ENCODE data around the gene GPR171.

Gene GPR171

DNA sequence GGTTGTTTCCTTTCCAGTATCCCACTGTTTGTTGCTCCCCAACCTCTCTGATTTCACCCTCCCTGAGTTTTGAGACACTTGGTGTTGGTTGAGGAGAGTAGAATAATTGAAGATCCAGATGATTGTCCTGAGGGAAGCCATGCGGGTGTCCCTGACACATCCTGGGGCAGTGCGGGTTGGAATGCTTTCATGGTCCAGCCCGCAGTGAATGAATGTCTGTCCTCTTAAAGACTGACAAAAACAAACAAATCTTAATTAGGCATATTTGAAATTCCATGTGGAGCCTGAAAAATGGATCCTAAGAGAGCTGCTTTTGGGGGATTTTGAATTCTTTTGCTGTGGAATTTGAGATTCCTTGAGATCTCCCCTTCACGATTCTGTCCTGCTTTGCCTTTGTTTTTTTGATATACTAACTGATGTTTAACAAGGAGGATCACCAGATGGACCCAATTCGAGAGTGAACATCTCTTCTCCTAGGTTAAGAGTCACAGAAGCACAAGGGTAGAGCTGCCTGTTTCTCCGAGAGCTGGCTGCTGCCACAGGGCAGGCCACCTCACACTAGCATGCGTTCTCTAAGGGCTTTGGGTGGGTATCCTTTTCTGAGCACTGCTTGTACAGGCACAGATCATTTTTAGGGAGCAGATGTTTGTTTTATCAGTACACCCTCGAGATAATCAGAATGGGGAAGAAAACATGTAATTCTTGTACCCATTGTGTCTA, 47.4 kb downstream of the GPR171 start:
- H3K4me3 ChIP-seq (ENCODE audit: control insufficient read depth, low read depth, low read length), result no peak overlapping the region
- no peak for DNase-seq (ENCODE audit: low read depth)
- TF ChIP-seq, protein P1, sequence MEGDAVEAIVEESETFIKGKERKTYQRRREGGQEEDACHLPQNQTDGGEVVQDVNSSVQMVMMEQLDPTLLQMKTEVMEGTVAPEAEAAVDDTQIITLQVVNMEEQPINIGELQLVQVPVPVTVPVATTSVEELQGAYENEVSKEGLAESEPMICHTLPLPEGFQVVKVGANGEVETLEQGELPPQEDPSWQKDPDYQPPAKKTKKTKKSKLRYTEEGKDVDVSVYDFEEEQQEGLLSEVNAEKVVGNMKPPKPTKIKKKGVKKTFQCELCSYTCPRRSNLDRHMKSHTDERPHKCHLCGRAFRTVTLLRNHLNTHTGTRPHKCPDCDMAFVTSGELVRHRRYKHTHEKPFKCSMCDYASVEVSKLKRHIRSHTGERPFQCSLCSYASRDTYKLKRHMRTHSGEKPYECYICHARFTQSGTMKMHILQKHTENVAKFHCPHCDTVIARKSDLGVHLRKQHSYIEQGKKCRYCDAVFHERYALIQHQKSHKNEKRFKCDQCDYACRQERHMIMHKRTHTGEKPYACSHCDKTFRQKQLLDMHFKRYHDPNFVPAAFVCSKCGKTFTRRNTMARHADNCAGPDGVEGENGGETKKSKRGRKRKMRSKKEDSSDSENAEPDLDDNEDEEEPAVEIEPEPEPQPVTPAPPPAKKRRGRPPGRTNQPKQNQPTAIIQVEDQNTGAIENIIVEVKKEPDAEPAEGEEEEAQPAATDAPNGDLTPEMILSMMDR (conservative IDR thresholded peaks at IDR 0.05; ENCODE audit: control insufficient read depth, insufficient read depth, low read depth, low read length), result no peak

DNA sequence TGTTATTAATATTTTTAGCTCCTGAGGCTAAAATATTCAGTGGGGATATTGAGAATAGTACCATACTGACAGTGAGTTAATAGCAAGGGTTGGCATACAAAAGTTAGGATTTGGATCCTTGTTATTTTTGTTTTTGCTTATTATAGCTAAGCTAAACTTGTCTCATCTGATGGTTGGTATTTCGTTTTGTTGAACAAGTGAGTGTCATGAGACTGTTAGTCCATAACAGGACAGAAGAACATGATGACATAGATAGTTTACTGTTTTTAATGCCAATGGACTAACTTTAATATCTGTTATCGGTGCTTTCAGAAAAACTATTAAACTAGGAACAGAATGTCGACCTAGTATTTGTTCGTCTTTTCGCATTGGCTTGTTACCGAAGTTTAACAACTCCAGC, 48.5 kb downstream of the GPR171 start:
- no peak for DNase-seq (ENCODE audit: low read depth)
- no peak overlapping the region for H3K4me3 ChIP-seq (ENCODE audit: control insufficient read depth, low read depth, low read length)
- TF ChIP-seq, protein P1 (conservative IDR thresholded peaks at IDR 0.05; ENCODE audit: control insufficient read depth, insufficient read depth, low read depth, low read length), result no peak

DNA sequence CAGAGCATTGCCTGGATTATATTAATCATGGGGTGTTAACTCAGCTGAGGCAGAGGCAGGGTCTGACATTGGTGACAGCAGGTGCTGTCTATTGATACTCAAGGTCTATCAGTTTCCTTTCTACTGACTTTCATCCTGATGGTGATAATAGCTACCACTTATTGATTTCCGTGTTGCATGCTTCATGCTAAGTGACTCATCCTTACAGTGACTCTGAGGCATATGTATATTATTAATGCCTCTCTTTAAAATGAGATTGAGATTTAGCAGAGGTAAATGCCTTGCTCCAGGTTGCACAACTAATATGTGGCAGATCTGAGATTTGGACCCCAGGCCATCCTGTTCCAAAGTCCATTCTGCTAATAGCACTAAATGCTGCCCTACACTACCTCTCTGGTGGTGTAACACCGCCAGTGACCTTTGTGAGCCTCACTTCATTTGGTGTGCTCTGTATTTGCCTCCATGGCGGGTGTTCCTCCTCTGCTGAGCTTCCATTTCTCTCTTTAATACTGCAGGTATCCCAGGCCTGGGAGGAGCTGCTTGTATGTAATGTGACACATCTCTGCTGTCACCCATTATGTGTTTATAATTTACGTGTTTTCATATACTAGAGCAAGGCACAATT, 50.4 kb downstream of the GPR171 start:
- no peak for DNase-seq (ENCODE audit: low read depth)
- no peak overlapping the region for H3K4me3 ChIP-seq (ENCODE audit: control insufficient read depth, low read depth, low read length)
- TF ChIP-seq, protein P1 (conservative IDR thresholded peaks at IDR 0.05; ENCODE audit: control insufficient read depth, insufficient read depth, low read depth, low read length), result no peak

Measured in fibroblast of mammary gland (primary cell).